Kidney (tissue), 22 donors: ENCODE data around the gene PLD1. TPM values are rescaled to one million over a fixed set of nuclear protein-coding genes. Genes with fewer than 3 reads are reported as not detected.
"Not testable (repeated sequence)": the region's sequence is repeated elsewhere in the genome, so short reads cannot be mapped to it uniquely, and the experiment has no call there.

ENCODE experiments used
- DNase-seq, 5 donors: peaks; one replicate each; pipeline ENCODE4 v3.0.0-alpha.2; 2013 to 2020
- FAIRE-seq: peaks from 2 replicates; lab custom pipeline; 2012; peaks lifted over from hg19 to GRCh38; lab: Jason Lieb, UNC
- H3K27ac ChIP-seq, 2 donors: one replicate each; pipeline ENCODE4 v1.7.0; 2013; ENCODE audit warnings: low read depth in 2 of 2, low read length in 2 of 2, inconsistent platforms in 1 of 2
- H3K27me3 ChIP-seq: one replicate; pipeline ENCODE4 v1.7.1; 2013; ENCODE audit warnings: low read length, inconsistent platforms; ENCODE audit not compliant: control insufficient read depth, insufficient read depth
- H3K36me3 ChIP-seq, 3 donors: one replicate each; pipeline versions ENCODE4 v1.7.0 to v1.7.1; 2013; ENCODE audit warnings: low read length in 3 of 3, control low read depth in 1 of 3, inconsistent platforms in 1 of 3; ENCODE audit not compliant: insufficient read depth in 3 of 3, control insufficient read depth in 2 of 3
- H3K4me1 ChIP-seq, 3 donors: one replicate each; pipeline versions ENCODE4 v1.7.0 to v1.7.1; 2013; ENCODE audit warnings: low read length in 3 of 3, inconsistent platforms in 1 of 3, low read depth in 1 of 3; ENCODE audit not compliant: control insufficient read depth in 2 of 3, insufficient read depth in 2 of 3
- H3K4me3 ChIP-seq, 3 donors: one replicate each; pipeline versions ENCODE4 v1.7.0 to v1.8.1; 2013; ENCODE audit warnings: low read length in 3 of 3, control low read depth in 1 of 3, inconsistent platforms in 1 of 3
- H3K9ac ChIP-seq, 3 donors: one replicate each; pipeline versions ENCODE4 v1.7.0 to v1.7.1; 2013; ENCODE audit warnings: low read length in 3 of 3, control low read depth in 1 of 3, inconsistent platforms in 1 of 3
- H3K9me3 ChIP-seq, 3 donors: one replicate each; pipeline versions ENCODE4 v1.7.0 to v1.7.1; 2013; ENCODE audit warnings: low read length in 3 of 3, control low read depth in 1 of 3, inconsistent platforms in 1 of 3; ENCODE audit not compliant: control insufficient read depth in 2 of 3, insufficient read depth in 1 of 3
- intact Hi-C: fragments of 100-400 bp; cut with DNase I; formaldehyde crosslinking; loops from one replicate; pipeline ENCODE4 v1.11.1; 2022
- long read RNA-seq, 10 donors: library from polyadenylated mRNA in 1 of 10; unstranded in 1 of 10; transcript quantifications; one replicate each; pipeline ENCODE4 v2.0.0 and lab custom pipeline, GENCODE V29; 2021 to 2026
- polyA plus RNA-seq: library from polyadenylated mRNA; stranded (reverse); fragments of 350-450 nt; fragmentation: Illumina TruSeq; extraction: RNeasy Lipid Tissue Mini Kit (QIAGEN cat#74804); gene quantifications from one replicate; pipeline ENCODE4 v1.2.3, GENCODE V29; 2014; ENCODE audit warnings: low read depth, low replicate concordance; ENCODE audit not compliant: insufficient read depth
- total RNA-seq: library from RNA; stranded (reverse); fragmentation: NEBNext Ultra II Directional; extraction: Animal tissue kit (Norgen Biotek cat#: 25700); gene quantifications from one replicate; pipeline ENCODE4 v1.2.1, GENCODE V29; 2021
- TF ChIP-seq, protein P1 (sequence below): IDR thresholded peaks from 3 replicates; pipeline ENCODE4 v1.5.1; 2012; ENCODE audit warnings: mild to moderate bottlenecking, moderate library complexity, borderline replicate concordance; ENCODE audit not compliant: insufficient read depth; ENCODE audit errors: extremely low read depth
- donor health status: control.
- donor health status: control.
- donor health status: control.
- donor health status: control.
- donor health status: control.
- donor health status: DM: yes; HTN: yes; CAD: no.
- donor health status: Normal renal cell carcinoma (clear cell type).

PLD1 gene, protein sequence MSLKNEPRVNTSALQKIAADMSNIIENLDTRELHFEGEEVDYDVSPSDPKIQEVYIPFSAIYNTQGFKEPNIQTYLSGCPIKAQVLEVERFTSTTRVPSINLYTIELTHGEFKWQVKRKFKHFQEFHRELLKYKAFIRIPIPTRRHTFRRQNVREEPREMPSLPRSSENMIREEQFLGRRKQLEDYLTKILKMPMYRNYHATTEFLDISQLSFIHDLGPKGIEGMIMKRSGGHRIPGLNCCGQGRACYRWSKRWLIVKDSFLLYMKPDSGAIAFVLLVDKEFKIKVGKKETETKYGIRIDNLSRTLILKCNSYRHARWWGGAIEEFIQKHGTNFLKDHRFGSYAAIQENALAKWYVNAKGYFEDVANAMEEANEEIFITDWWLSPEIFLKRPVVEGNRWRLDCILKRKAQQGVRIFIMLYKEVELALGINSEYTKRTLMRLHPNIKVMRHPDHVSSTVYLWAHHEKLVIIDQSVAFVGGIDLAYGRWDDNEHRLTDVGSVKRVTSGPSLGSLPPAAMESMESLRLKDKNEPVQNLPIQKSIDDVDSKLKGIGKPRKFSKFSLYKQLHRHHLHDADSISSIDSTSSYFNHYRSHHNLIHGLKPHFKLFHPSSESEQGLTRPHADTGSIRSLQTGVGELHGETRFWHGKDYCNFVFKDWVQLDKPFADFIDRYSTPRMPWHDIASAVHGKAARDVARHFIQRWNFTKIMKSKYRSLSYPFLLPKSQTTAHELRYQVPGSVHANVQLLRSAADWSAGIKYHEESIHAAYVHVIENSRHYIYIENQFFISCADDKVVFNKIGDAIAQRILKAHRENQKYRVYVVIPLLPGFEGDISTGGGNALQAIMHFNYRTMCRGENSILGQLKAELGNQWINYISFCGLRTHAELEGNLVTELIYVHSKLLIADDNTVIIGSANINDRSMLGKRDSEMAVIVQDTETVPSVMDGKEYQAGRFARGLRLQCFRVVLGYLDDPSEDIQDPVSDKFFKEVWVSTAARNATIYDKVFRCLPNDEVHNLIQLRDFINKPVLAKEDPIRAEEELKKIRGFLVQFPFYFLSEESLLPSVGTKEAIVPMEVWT
- total RNA-seq (24.3 TPM), polyA plus RNA-seq (11.2 TPM)
- long read RNA-seq, donor 1, result 0 reads
- long read RNA-seq, donor 2, result 0 reads
- long read RNA-seq, donor 3, full-length matches to known transcripts, result 1 of 1 reads
- long read RNA-seq, donor 3, partial matches to known transcripts, result 0 of 1 reads
- long read RNA-seq, donor 3, other reads (novel, unspliced or antisense), result 0 of 1 reads
- long read RNA-seq, donor 4, partial matches to known transcripts, result 0 of 1 reads
- long read RNA-seq, donor 4, other reads (novel, unspliced or antisense), result 0 of 1 reads
- long read RNA-seq, donor 5, result 0 reads
- long read RNA-seq, donor 6, result 0 reads
- long read RNA-seq, donor 7, full-length matches to known transcripts, result 1 of 5 reads
- long read RNA-seq, donor 7, partial matches to known transcripts, result 3 of 5 reads
- long read RNA-seq, donor 7, other reads (novel, unspliced or antisense), result 1 of 5 reads
- long read RNA-seq, donor 8, result 0 reads
- long read RNA-seq, donor 9, result 0 reads
- long read RNA-seq, donor 10, result 0 reads

DNA sequence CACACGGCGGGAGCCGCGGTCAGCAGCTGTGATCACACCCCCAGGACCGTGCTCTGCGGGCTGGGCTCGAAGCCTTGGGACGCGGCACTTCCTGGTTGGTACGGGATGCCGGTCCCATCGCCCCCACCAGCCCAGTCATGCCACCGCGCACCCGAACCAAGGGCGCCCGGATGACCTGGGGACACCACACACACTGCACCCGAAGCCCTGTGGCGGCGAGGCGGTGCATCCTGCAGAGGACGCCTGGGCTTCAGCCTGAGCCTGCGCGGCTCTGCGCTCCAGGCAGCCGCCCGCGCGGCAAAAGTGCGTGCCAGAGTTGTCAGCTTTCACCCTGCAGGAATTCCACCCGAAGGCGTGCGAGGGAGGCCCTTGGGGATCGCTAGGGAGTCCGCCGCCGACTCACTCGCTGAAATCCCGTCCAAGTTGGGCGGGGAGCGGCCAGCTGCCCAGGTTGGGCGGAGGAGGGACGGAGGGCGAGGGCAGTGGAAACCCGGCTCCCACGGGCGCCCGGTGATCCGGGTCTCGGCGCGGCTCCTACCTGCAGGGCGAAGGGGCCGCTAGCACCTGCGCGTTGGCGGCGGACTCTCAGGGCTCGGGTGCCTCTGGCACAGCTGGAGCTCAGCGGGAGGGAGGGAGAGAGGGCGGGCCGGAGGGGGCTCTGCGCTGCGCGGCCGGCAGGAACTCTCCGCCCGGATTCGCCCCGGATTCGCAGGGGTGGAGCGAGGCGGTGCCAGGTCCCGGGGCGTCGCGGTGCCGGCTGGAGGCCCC is at the start of gene PLD1:
Gene PLD1, minus strand, starts transcription at position 623 of the 768 bp plus-strand sequence. CDS start 72,432 bp downstream, outside the sequence.
- TF ChIP-seq, protein P1, sequence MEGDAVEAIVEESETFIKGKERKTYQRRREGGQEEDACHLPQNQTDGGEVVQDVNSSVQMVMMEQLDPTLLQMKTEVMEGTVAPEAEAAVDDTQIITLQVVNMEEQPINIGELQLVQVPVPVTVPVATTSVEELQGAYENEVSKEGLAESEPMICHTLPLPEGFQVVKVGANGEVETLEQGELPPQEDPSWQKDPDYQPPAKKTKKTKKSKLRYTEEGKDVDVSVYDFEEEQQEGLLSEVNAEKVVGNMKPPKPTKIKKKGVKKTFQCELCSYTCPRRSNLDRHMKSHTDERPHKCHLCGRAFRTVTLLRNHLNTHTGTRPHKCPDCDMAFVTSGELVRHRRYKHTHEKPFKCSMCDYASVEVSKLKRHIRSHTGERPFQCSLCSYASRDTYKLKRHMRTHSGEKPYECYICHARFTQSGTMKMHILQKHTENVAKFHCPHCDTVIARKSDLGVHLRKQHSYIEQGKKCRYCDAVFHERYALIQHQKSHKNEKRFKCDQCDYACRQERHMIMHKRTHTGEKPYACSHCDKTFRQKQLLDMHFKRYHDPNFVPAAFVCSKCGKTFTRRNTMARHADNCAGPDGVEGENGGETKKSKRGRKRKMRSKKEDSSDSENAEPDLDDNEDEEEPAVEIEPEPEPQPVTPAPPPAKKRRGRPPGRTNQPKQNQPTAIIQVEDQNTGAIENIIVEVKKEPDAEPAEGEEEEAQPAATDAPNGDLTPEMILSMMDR, result peak; percentile 1
- peak; percentile 84 to 95 (median 88) for DNase-seq
- Histone ChIP-seq H3K4me1 (no peaks in the 10 kb centered on the region), H3K27me3 (no peaks in the 10 kb centered on the region), H3K9ac (peak within 1 kb of the TSS; percentile 25 to 84 (median 58)), H3K36me3 (no peaks in the 10 kb centered on the region), H3K4me3 (peak within 1 kb of the TSS; percentile 59 to 79 (median 66)), H3K9me3 (no peaks in the 10 kb centered on the region), H3K27ac (peak within 1 kb of the TSS; percentile 79 to 91)
- no peak for FAIRE-seq
- intact Hi-C loops, result no loop called here

DNA sequence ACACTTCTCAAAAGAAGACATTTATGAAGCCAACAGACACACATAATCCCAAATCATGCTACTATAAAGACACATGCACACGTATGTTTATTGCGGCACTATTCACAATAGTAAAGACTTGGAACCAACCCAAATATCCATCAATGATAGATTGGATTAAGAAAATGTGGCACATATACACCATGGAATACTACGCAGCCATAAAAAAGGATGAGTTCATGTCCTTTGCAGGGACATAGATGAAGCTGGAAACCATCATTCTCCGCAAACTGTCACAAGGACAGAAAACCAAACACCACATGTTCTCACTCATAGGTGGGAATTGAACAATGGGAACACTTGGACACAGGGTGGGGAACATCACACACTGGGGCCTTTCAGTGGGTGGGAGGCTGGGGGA is 48.5 kb upstream of the PLD1 start:
- intact Hi-C loops, DNase-seq, H3K9me3 ChIP-seq, H3K4me1 ChIP-seq, H3K36me3 ChIP-seq, FAIRE-seq, H3K27ac ChIP-seq, H3K27me3 ChIP-seq, H3K9ac ChIP-seq, H3K4me3 ChIP-seq: not testable (repeated sequence)

DNA sequence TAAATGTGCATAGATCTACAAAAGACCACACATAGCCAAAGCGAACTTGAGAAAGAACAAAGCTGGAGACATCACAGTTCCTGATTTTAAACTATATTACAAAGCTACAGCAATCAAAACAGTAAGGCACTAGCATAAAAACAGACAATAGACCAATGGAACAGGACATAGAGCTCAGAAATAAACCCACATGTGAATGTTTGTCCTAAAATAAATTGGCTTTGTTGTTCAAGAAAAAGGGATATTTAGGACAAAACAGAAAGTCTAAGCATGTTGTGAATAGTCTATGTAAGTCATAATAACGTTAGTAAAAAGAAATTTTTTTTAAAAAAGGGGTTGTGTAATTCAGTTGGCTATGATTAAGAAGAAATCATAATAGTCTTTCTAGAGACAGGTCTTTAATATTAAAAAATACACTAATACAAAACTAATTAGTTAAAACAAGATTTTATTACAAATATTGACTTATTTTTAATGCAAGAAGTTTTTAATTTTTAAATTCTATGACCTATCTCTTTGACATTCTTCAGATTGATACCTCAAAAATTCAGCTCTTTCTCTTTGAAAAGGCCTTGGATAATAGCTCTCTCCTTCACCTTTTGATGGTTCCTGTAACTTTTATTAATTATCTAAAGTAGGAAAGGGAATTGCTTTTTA is 44.5 kb upstream of the PLD1 start:
- FAIRE-seq, result no peak
- Histone ChIP-seq H3K4me3 (no peak overlapping the region), H3K27me3 (no peaks in the 10 kb centered on the region), H3K27ac (no peak overlapping the region), H3K4me1 (no peaks in the 10 kb centered on the region), H3K9ac (no peak overlapping the region), H3K9me3 (peaks cover 0 to 4% (median 0%) of the 10 kb centered on the region in 3 donors), H3K36me3 (no peaks in the 10 kb centered on the region)
- DNase-seq, result no peak
- TF ChIP-seq, protein P1, result no peak
- intact Hi-C loops, result no loop called here
